Urothelium cell line (cell line): ENCODE data around the gene EHD3.
A peak's percentile ranks its signal among the peaks of the same experiment; 100 is the strongest.

Source experiments
- DNase-seq: peaks from one replicate; pipeline ENCODE4 v3.0.0; 2011; ENCODE audit warnings: low spot score, mixed read lengths
- FAIRE-seq: peaks from 2 replicates; lab custom pipeline; 2011; peaks lifted over from hg19 to GRCh38; lab: Jason Lieb, UNC

EHD3 gene

GRCh38 chr2:31212659-31213600, 21.0 kb upstream of the EHD3 start:
- no peak for DNase-seq
- no peak for FAIRE-seq

- FAIRE-seq: no peak
Observed at GRCh38 chr2:31213601-31214443, 20.1 kb upstream of the EHD3 start.

GRCh38 chr2:31214444-31214915, 19.5 kb upstream of the EHD3 start:
- no peak for FAIRE-seq
- DNase-seq: no peak

More at GRCh38 chr2:31213601-31214443, 20.1 kb upstream of the EHD3 start:
- no peak for DNase-seq

- FAIRE-seq (no peak), DNase-seq (no peak)
Observed at GRCh38 chr2:31216734-31217133, 17.2 kb upstream of the EHD3 start.

- no peak for FAIRE-seq
- DNase-seq: no peak
Observed at GRCh38 chr2:31217465-31218200, 16.3 kb upstream of the EHD3 start, which contains the start of gene CAPN14. Gene CAPN14 (minus strand): TSS chr2:31217515. CDS start chr2:31205447, 12,068 bp downstream.

GRCh38 chr2:31219131-31219969, 14.6 kb upstream of the EHD3 start:
- no peak for FAIRE-seq
- no peak for DNase-seq

- no peak for FAIRE-seq
- DNase-seq: no peak
Observed at GRCh38 chr2:31221544-31221943, 12.4 kb upstream of the EHD3 start.

- FAIRE-seq: no peak
- no peak for DNase-seq
Observed at GRCh38 chr2:31222071-31222470, 11.9 kb upstream of the EHD3 start.

- DNase-seq: no peak
- no peak for FAIRE-seq
Observed at GRCh38 chr2:31223026-31223425, 10.9 kb upstream of the EHD3 start.

- FAIRE-seq: no peak
Observed at GRCh38 chr2:31223749-31224148, 10.2 kb upstream of the EHD3 start.

GRCh38 chr2:31226266-31226665, 7.7 kb upstream of the EHD3 start:
- no peak for DNase-seq
- no peak for FAIRE-seq

More at GRCh38 chr2:31223749-31224148, 10.2 kb upstream of the EHD3 start:
- no peak for DNase-seq

- FAIRE-seq (no peak), DNase-seq (no peak)
Observed at GRCh38 chr2:31227110-31227509, 6.8 kb upstream of the EHD3 start.

- DNase-seq (no peak), FAIRE-seq (peak; percentile 72)
Observed at GRCh38 chr2:31227711-31228125, 6.2 kb upstream of the EHD3 start.

GRCh38 chr2:31228717-31229116, 5.2 kb upstream of the EHD3 start:
- DNase-seq (no peak), FAIRE-seq (no peak)

- FAIRE-seq: no peak
- DNase-seq: no peak
Observed at GRCh38 chr2:31230751-31231150, 3.2 kb upstream of the EHD3 start.

GRCh38 chr2:31231571-31232302, 2.2 kb upstream of the EHD3 start:
- no peak for FAIRE-seq
- DNase-seq: no peak

- FAIRE-seq (no peak), DNase-seq (no peak)
Observed at GRCh38 chr2:31232586-31232985, 1.4 kb upstream of the EHD3 start.

- FAIRE-seq (no peak), DNase-seq (no peak)
Observed at GRCh38 chr2:31233231-31233630, 721 bp upstream of the EHD3 start.
